ENCODE measurements around the gene WDR7.

DNA sequence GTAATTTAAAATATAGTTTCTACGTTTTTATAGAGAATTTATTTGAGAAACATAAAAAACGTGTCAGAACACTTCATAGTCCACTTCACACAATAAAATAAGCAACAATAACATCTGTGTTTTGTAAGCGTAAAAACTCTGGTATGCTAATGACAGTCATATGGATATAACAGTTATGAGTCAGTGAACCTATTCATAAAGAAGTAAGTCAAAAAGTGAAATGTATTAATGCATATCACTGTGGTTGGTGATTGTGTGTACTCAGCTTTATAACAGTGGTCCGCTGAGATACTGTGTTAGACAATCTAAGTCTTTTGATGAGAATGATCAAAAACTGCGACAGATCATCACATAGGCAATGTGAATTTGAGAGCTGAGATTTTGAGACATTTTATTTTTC is 153.2 kb downstream of the WDR7 start:
- TF ChIP-seq, protein P1, sequence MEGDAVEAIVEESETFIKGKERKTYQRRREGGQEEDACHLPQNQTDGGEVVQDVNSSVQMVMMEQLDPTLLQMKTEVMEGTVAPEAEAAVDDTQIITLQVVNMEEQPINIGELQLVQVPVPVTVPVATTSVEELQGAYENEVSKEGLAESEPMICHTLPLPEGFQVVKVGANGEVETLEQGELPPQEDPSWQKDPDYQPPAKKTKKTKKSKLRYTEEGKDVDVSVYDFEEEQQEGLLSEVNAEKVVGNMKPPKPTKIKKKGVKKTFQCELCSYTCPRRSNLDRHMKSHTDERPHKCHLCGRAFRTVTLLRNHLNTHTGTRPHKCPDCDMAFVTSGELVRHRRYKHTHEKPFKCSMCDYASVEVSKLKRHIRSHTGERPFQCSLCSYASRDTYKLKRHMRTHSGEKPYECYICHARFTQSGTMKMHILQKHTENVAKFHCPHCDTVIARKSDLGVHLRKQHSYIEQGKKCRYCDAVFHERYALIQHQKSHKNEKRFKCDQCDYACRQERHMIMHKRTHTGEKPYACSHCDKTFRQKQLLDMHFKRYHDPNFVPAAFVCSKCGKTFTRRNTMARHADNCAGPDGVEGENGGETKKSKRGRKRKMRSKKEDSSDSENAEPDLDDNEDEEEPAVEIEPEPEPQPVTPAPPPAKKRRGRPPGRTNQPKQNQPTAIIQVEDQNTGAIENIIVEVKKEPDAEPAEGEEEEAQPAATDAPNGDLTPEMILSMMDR (IDR thresholded peaks at IDR 0.05), result no peak
- TF ChIP-seq POLR2A (IDR thresholded peaks at IDR 0.05), result no peak
